Caco-2 (cell line): ENCODE data around the gene NFIX. TPM values are rescaled to one million over a fixed set of nuclear protein-coding genes. Genes with fewer than 3 reads are reported as not detected.

ENCODE experiments used
- BruUV-seq: library from RNA; stranded (reverse); fragments of 400-500 nt; replicated peaks from 2 replicates; lab custom pipeline; 2021; lab: Mats Ljungman, UMichigan
- CTCF ChIA-PET: fragments of 300-600 bp; sonication (Branson Sonifier 250); formaldehyde crosslinking; loops from one replicate; lab custom pipeline; 2022; ENCODE audit warnings: antibody characterized with exemption; lab: Charles Lee
- POLR2A ChIA-PET: fragments of 300-600 bp; sonication (Branson Sonifier 250); formaldehyde crosslinking; loops from one replicate; lab custom pipeline; 2022; ENCODE audit warnings: antibody characterized with exemption; lab: Charles Lee
- DNase-seq, 2 experiments: peaks; one replicate each; pipeline versions ENCODE4 v3.0.0 to v3.0.0-alpha.2; 2020 to 2022
- H3K27me3 ChIP-seq: replicated peaks from 2 replicates; pipeline ENCODE4 v1.6.0; 2011; ENCODE audit warnings: low read length; ENCODE audit not compliant: control insufficient read depth, insufficient read depth
- H3K36me3 ChIP-seq: 2 replicates; pipeline ENCODE4 v1.5.1; 2011; ENCODE audit warnings: low read length; ENCODE audit not compliant: control insufficient read depth, insufficient read depth
- H3K4me1 ChIP-seq: fragments of 250-450 bp; sonication (Bioruptor Pico); 2 replicates; pipeline ENCODE4 v1.5.1; 2020; ENCODE audit warnings: mild to moderate bottlenecking
- H3K4me3 ChIP-seq: 2 replicates; pipeline ENCODE4 v1.5.1; 2011; ENCODE audit warnings: low read depth, mild to moderate bottlenecking, control low read depth, low read length
- H3K9me3 ChIP-seq: fragments of 250-450 bp; sonication (Bioruptor Pico); 2 replicates; pipeline ENCODE4 v1.5.1; 2020; ENCODE audit warnings: mild to moderate bottlenecking, moderate library complexity
- H3K27ac Mint-ChIP-seq: one replicate; pipeline ENCODE4 v1.8.0; 2022; ENCODE audit warnings: mixed read lengths; ENCODE audit not compliant: unreplicated experiment
- H3K27me3 Mint-ChIP-seq: one replicate; pipeline ENCODE4 v1.8.0; 2022; ENCODE audit warnings: mixed read lengths; ENCODE audit not compliant: insufficient read depth, unreplicated experiment
- H3K36me3 Mint-ChIP-seq: one replicate; pipeline ENCODE4 v1.8.0; 2022; ENCODE audit warnings: mild to moderate bottlenecking, mixed read lengths; ENCODE audit not compliant: insufficient read depth, unreplicated experiment
- H3K4me1 Mint-ChIP-seq: one replicate; pipeline ENCODE4 v1.8.0; 2022; ENCODE audit warnings: low read depth, mixed read lengths; ENCODE audit not compliant: unreplicated experiment
- H3K4me3 Mint-ChIP-seq: one replicate; pipeline ENCODE4 v1.8.0; 2022; ENCODE audit warnings: mild to moderate bottlenecking, moderate library complexity, mixed read lengths; ENCODE audit not compliant: unreplicated experiment
- H3K9me3 Mint-ChIP-seq: one replicate; pipeline ENCODE4 v1.8.0; 2022; ENCODE audit warnings: mixed read lengths; ENCODE audit not compliant: unreplicated experiment
- intact Hi-C: fragments of 100-400 bp; cut with micrococcal nuclease; formaldehyde crosslinking; loops from one replicate; pipeline ENCODE4 v1.10.0; 2022; ENCODE audit not compliant: unreplicated experiment
- total RNA-seq: library from RNA; stranded (reverse); gene quantifications from 2 replicates; pipeline ENCODE4 v1.2.3, GENCODE V29; 2022
- TF ChIP-seq, protein P1 (sequence below), 2 experiments: fragments of 200-600 bp in 1 of 2; IDR thresholded peaks; 1 replicate in 1 of 2; 2 replicates in 1 of 2; pipeline versions ENCODE4 v1.5.1 to v1.8.0; 2011 to 2022; ENCODE audit warnings: antibody characterized with exemption in 1 of 2, control low read depth in 1 of 2, inconsistent platforms in 1 of 2, low read depth in 1 of 2, low read length in 1 of 2, mild to moderate bottlenecking in 1 of 2, moderate library complexity in 1 of 2; ENCODE audit not compliant: insufficient read depth in 1 of 2, severe bottlenecking in 1 of 2, unreplicated experiment in 1 of 2

NFIX gene
- total RNA-seq, 1 experiment from 2014 or later: 0.82 TPM

DNA sequence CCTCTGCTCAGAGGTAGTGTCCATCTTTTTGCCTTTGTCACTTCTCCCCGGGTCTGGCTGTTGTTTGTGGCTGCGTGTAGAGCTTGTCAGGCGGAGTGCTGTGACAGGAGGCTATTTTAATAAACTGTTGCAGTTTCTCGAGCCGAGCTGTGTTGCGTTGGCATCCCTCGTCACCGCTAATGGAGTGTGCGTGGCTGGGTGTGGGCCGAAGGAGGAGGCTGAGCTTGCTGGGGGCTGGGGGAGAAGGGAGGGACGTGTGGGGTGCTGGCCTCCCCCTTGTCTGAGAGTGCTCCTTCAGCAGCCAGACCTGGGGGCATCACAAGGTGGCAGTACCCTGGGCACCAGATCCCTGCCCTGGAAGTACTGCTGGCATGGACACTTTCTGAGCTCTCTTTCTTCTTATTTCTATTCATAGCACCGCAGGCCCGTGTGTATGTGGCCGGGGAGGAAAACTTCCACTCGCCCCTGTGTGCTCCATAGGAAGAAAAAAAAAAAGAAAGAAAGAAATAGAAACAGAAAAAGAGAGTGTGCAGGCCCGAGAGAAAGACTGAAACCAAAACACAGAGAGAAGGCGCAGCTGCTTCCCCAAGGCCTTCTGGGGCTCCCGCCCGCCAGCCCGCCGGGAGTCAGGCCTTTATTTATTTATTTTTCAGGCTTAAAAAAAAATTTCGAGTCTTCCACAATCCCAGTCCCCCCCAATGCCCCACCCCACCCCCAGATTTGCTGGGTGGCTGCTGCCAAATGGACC, 27.0 kb downstream of the NFIX start:
- Mint-ChIP-seq H3K27ac (no peak overlapping the region), H3K36me3 (no peaks in the 10 kb centered on the region), H3K4me1 (peaks cover 9% of the 10 kb centered on the region), H3K4me3 (no peak overlapping the region), H3K27me3 (peaks cover 24% of the 10 kb centered on the region), H3K9me3 (no peaks in the 10 kb centered on the region)
- intact Hi-C loops: no loop called here
- Histone ChIP-seq H3K27me3 (no peaks in the 10 kb centered on the region), H3K36me3 (no peaks in the 10 kb centered on the region), H3K4me3 (no peak overlapping the region), H3K4me1 (peaks cover 6% of the 10 kb centered on the region), H3K9me3 (no peaks in the 10 kb centered on the region)
- TF ChIP-seq, protein P1, sequence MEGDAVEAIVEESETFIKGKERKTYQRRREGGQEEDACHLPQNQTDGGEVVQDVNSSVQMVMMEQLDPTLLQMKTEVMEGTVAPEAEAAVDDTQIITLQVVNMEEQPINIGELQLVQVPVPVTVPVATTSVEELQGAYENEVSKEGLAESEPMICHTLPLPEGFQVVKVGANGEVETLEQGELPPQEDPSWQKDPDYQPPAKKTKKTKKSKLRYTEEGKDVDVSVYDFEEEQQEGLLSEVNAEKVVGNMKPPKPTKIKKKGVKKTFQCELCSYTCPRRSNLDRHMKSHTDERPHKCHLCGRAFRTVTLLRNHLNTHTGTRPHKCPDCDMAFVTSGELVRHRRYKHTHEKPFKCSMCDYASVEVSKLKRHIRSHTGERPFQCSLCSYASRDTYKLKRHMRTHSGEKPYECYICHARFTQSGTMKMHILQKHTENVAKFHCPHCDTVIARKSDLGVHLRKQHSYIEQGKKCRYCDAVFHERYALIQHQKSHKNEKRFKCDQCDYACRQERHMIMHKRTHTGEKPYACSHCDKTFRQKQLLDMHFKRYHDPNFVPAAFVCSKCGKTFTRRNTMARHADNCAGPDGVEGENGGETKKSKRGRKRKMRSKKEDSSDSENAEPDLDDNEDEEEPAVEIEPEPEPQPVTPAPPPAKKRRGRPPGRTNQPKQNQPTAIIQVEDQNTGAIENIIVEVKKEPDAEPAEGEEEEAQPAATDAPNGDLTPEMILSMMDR (IDR thresholded peaks at IDR 0.05; ENCODE audit: insufficient read depth in 1 of 2, low read depth in 1 of 2, low read length in 1 of 2, severe bottlenecking in 1 of 2, unreplicated experiment in 1 of 2): no peak
- DNase-seq: no peak
- BruUV-seq: no TSS peak
- POLR2A ChIA-PET: no interaction called here
- CTCF ChIA-PET: no interaction called here

DNA sequence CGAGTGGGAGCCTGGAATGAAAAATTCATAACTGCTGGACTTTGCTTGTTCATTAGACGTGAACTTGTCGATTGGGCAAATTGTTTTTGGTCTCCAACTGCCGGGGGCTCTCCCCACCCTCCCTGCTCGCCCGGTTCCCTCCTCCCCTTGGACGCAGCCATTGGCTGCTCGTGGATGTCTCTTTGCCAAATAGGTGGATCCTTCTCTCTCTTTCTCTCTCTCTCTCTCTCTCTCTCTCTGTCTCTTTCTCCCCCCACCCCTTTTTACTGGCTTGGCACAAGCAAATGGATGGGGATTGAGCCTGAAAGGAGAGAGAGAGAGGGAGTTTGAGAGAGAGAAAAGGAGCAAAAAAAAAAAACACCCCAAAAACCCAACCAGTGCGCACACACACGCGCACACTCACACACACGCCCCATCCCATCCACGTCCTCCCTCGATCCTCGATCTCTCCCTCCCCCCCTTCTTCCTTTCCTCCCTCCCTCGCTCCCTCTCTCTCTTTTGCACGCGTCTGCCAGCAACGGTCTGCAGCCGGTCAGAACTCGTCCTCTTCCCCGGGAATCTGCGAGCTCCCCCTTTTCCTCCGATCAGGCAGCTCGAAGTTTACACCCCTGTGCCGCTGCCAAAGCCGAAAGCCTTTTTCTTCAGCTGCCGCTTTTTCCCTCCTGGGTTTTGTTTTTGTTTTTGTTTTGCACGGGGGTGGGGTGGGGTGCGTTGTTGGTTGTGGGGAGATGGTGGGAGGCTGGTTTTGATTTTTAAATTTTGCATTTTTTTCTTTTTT, 27.8 kb downstream of the NFIX start:
- Histone ChIP-seq H3K4me3 (no peak overlapping the region), H3K9me3 (no peaks in the 10 kb centered on the region), H3K27me3 (no peaks in the 10 kb centered on the region), H3K4me1 (peaks cover 6% of the 10 kb centered on the region), H3K36me3 (no peaks in the 10 kb centered on the region)
- CTCF ChIA-PET: no interaction called here
- Mint-ChIP-seq H3K36me3 (no peaks in the 10 kb centered on the region), H3K9me3 (no peaks in the 10 kb centered on the region), H3K27me3 (peaks cover 21% of the 10 kb centered on the region), H3K4me3 (no peak overlapping the region), H3K27ac (no peak overlapping the region), H3K4me1 (peaks cover 9% of the 10 kb centered on the region)
- intact Hi-C loops: no loop called here
- POLR2A ChIA-PET: no interaction called here
- TF ChIP-seq, protein P1 (IDR thresholded peaks at IDR 0.05; ENCODE audit: insufficient read depth in 1 of 2, low read depth in 1 of 2, low read length in 1 of 2, severe bottlenecking in 1 of 2, unreplicated experiment in 1 of 2): no peak
- no peak for DNase-seq
- BruUV-seq: no TSS peak

DNA sequence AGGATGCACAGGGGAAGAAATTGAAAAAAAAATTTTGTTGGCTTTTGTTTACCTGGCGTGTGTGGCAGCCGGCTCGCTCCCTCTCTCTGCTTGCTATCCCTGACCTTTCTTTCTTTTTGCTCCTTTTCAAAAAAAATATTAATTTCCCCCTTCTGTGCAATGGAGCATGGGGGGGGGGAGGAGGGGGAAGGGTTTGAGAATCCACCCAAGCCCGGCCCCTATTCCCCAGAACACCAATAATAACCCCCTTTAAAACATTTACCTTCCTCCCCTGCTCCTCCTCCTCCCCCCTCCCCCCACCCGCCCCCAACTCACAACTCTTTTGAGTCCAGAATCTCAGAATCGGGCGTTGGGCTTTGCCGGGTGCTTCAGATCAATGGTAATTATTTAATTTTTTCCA, 28.4 kb downstream of the NFIX start:
- intact Hi-C loops: no loop called here
- H3K27ac Mint-ChIP-seq: no peak overlapping the region
- no peaks in the 10 kb centered on the region for H3K27me3 ChIP-seq
- H3K27me3 Mint-ChIP-seq: peaks cover 21% of the 10 kb centered on the region
- no peak overlapping the region for H3K4me3 Mint-ChIP-seq
- no peak overlapping the region for H3K4me3 ChIP-seq
- POLR2A ChIA-PET: no interaction called here
- peaks cover 9% of the 10 kb centered on the region for H3K4me1 Mint-ChIP-seq
- no peaks in the 10 kb centered on the region for H3K36me3 Mint-ChIP-seq
- H3K9me3 Mint-ChIP-seq: no peaks in the 10 kb centered on the region
- H3K4me1 ChIP-seq: peaks cover 6% of the 10 kb centered on the region
- no peaks in the 10 kb centered on the region for H3K9me3 ChIP-seq
- no peaks in the 10 kb centered on the region for H3K36me3 ChIP-seq
- CTCF ChIA-PET: no interaction called here
- BruUV-seq: no TSS peak
- TF ChIP-seq, protein P1 (IDR thresholded peaks at IDR 0.05; ENCODE audit: insufficient read depth in 1 of 2, low read depth in 1 of 2, low read length in 1 of 2, severe bottlenecking in 1 of 2, unreplicated experiment in 1 of 2): no peak
- no peak for DNase-seq
